Stimulated activated CD4-positive, alpha-beta T cell treated with anti-CD3 and anti-CD28 coated beads, Interleukin-4, amount 100 ng/mL, for 24 hours (primary cell): ENCODE data around the gene AIMP1.

Experiments
- DNase-seq: peaks from one replicate; pipeline ENCODE4 v3.0.0-alpha.2; 2020

AIMP1 gene

GRCh38 chr4:106315968-106316772 is at the start of gene AIMP1, which contains the start of gene TBCK:
AIMP1 (plus strand) TSS chr4:106316550; CDS start chr4:106325010, 8,460 bp downstream.
TBCK (minus strand) TSS chr4:106316209; CDS start chr4:106308960, 7,249 bp downstream.
- peak; percentile 89 for DNase-seq

GRCh38 chr4:106268786-106269185 is 47.6 kb upstream of the AIMP1 start:
- DNase-seq: no peak

- no peak for DNase-seq
Measured at GRCh38 chr4:106269711-106270110, 46.6 kb upstream of the AIMP1 start.

GRCh38 chr4:106270736-106271135 is 45.6 kb upstream of the AIMP1 start:
- no peak for DNase-seq

- DNase-seq: no peak
Measured at GRCh38 chr4:106273831-106274230, 42.5 kb upstream of the AIMP1 start.

GRCh38 chr4:106277140-106277675 is 39.1 kb upstream of the AIMP1 start:
- DNase-seq: no peak

- DNase-seq: no peak
Measured at GRCh38 chr4:106284227-106284626, 32.1 kb upstream of the AIMP1 start.

- no peak for DNase-seq
Measured at GRCh38 chr4:106286611-106287010, 29.7 kb upstream of the AIMP1 start.

GRCh38 chr4:106287353-106287969 is 28.9 kb upstream of the AIMP1 start:
- DNase-seq: no peak

GRCh38 chr4:106289737-106290136 is 26.6 kb upstream of the AIMP1 start:
- DNase-seq: no peak

- DNase-seq: no peak
Measured at GRCh38 chr4:106291678-106292077, 24.7 kb upstream of the AIMP1 start.

GRCh38 chr4:106294062-106294461 is 22.3 kb upstream of the AIMP1 start:
- no peak for DNase-seq

GRCh38 chr4:106297245-106298035 is 18.9 kb upstream of the AIMP1 start:
- no peak for DNase-seq

- no peak for DNase-seq
Measured at GRCh38 chr4:106299977-106300376, 16.4 kb upstream of the AIMP1 start.

GRCh38 chr4:106301393-106302061 is 14.8 kb upstream of the AIMP1 start:
- no peak for DNase-seq

- no peak for DNase-seq
Measured at GRCh38 chr4:106302062-106302438, 14.3 kb upstream of the AIMP1 start.

- DNase-seq: no peak
Measured at GRCh38 chr4:106303548-106304281, 12.6 kb upstream of the AIMP1 start.

- DNase-seq: no peak
Measured at GRCh38 chr4:106304632-106305031, 11.7 kb upstream of the AIMP1 start.

GRCh38 chr4:106305435-106306055 is 10.8 kb upstream of the AIMP1 start:
- DNase-seq: no peak

GRCh38 chr4:106306561-106306960 is 9.8 kb upstream of the AIMP1 start:
- DNase-seq: no peak

- DNase-seq: no peak
Measured at GRCh38 chr4:106312377-106312776, 4.0 kb upstream of the AIMP1 start.
